ENCODE measurements around the gene OLIG3.

OLIG3 gene

GRCh38 chr6:137495703-137496336 lies 1.6 kb upstream of the OLIG3 start:
- no peak for DNase-seq

DNA sequence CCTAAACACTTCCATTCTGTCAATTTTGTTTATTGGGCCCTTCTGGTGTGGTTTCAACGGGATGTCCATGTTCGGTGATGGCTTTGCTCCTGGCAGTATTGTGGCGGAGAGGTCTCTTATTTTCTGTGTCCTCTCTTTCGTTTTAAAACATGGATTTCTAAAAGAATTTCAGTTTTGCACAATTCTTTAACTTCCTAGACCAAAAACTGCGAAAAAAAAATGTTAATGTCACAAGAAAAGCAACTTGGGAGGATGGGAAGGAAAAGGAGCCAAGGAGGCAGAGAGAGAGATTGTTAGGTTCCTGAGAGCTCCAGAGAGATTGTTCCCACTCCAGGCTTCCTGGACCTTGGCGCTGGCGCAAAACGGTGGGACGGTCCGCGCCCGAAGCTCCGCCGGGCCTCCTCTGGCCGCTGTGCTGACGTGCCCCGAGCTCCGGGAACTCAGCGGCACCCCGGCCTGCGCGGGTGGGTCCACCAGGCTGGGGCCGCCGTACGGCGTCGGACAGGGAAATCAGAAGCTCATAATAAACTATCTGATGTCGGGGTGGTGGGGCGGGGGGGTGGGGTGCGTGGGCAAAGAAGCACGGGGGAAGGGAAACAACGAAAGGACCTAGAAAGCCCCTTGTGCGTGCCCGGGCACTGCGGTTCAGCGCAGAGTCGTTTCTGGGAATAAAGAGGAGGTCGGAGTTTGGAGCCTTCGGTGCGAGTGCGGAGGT lies 951 bp upstream of the OLIG3 start:
- DNase-seq = no peak

DNA sequence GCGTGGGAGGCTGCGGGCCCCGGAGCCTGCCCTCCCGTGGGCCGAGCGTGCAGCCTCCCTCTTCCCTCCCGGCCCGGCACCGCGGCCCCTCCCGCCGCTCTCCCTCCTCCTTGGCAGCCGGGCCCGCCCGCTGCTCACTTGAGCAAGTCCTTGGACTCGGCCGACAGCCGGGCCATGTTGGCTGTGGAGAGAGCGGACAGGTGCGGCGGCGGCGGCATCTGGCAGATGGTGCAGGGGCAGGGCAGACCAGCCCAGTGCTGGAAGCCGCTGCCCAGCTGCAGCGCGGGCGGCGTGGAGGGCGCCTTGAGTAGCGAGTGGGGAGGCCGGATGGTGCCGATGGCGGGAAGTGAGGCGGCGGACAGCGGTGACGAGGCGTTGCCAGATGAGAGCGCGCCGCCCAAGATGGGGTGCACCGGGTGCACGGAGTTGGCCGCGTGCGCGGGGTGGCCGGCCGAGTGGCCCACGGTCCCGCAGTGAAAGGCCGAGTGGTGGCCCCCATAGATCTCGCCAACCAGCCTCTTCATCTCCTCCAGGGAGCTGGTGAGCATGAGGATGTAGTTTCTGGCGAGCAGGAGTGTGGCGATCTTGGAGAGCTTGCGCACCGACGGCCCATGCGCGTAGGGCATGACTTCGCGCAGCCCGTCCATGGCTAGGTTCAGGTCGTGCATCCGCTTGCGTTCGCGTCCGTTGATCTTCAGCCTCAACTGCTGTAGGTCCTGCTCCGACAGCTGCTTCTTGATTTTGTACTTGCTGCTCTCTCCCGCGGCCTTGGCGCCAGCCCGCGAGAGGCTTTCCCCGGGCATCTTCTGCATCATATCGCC lies 766 bp downstream of the OLIG3 start:
- no peak for DNase-seq

GRCh38 chr6:137492289-137493217 lies 1.6 kb downstream of the OLIG3 start:
- DNase-seq = no peak

DNA sequence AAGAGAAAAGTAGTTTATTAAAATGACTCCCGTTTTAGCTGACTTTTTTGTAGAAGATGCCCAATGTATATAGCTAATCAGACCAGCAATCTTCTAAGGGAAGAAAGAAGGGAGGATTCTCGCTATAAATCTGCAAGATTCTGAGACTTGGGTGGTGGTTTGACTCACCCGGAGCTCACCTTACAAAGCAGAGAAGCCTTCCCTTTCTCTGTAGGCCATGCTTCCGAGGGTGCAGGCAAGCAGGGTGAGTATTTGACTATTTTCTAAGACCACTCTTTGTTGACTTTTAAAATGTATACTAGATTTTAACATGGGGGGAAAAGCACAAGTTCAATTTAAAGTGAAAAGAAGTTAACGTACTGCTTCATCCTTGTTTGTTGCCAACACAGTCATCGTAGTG lies 2.7 kb downstream of the OLIG3 start:
- no peak for DNase-seq

- DNase-seq = no peak
Observed at GRCh38 chr6:137490961-137491360, 3.2 kb downstream of the OLIG3 start.

- DNase-seq = no peak
Observed at GRCh38 chr6:137490006-137490905, 3.9 kb downstream of the OLIG3 start.

DNA sequence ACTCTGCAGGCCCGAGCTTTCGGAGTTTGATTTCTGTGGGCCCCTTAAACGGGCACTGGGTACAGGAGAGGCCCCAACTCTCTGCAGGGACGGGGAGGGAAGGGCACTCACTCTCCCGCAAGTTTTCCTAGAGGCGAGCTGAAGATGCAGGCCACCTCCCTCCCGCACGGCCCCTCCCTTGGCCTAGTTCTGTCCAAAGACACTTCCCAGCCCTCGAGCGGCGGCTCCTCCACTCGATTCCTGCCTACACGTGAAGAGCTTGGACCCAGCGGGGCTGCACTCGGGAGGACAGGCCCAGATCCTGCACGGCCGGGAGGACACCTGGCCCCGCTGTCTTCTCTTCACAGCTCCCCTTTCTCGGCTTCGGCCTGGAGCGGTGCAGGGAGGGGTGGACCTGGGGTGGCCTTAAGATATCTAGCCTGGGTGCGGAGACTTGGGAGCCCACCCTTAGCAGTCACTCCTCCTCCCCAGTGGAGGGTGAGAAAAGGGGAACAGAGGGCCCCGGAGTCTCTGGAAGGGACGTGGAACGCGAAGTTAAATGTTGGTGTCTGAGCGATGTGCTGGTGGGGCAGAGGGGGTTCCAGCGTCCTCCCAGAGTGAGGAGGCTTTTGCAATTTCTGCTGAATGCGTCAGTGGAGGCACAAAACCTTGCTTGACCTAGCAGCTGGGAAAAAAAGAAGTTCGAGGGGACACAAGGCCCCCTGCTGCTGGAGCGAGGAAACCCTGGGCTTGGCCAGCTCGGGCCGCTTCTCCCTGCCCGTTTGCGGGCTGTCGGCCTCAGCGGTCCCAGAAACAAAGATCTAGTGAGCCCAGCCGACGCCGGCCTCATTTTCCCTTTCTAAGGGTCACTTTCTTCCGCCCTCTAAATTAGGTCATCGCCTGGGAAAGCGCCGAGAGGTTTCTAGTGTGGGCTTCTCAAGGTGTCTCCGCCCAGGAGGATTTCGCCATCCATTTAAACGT lies 4.9 kb downstream of the OLIG3 start:
- no peak for DNase-seq

DNA sequence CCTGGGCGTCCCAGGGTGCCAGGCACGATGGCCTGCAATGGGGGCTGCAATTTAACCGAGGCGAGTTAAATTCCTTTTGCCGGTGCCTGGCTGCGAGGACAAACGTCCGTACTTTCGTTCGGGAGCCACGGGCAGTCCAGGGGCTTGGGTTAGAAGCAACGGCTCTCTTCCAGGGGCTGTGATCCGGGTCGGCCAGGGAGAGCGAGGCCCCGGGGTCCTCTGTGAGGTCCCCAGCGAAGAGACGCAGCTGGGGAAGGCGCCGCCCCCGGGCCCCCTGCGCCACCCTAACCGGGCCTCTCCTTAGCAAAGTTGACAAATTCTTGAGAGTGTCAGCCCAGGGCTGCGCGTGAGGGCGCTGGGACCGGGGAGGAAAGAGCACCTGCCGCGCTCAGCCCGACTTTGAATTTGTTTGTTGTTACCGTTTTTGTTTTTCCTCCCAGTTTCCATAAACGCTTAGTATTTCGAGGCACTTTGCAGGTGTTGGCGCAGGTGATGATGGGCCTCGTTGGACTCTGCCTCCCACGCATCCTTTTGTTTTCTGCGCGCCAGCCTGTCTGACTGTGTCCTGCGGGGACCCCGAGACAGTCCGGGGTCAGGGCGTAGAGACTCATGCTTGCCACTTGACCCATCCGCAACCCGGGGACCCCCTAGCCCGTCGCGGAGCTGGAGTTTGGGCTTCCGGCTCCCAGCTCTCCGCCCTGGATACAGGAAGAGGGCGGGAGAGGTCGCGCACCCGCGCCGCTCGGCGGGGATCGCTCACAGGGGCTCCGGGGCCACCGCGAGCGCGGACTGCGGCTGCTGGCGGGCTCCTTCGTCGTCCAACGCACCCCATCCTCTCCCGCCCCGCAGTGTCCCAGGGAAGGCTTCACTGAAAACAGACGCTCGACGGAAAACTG lies 5.8 kb downstream of the OLIG3 start:
- DNase-seq = no peak

- DNase-seq = no peak
Observed at GRCh38 chr6:137487869-137488149, 6.4 kb downstream of the OLIG3 start.

DNA sequence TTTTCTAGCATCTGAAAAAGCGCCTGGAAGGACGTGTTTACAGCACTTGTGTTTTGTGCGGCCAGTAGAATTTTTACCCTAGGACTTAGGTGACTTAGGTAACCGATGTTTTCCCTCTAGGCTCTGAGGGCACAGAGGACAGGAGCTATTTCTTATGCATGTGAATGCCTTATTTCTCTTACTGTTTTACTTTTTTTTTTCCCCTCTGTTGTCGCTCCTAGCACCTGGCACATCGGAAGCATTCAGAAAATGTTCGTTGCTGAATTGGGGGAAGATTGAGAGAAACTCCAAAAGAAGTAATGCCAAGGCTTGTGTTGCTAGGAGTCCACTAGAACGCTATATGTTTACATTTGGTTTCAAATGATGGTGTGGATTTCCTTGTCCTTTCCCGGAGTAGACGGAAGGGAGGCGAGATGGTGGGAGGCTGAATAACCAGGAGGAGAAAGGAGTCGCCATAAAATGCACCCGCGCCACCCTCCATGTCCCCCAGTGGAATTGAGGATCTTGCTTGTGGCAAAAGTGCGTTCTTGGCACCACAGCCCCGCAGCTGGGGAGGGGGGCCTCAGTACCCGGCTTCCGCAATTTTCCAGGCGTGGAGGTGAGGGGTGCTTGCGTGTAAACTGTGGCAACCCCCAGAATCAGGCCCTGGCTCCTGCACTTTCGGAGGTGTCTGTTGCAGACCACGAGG lies 6.9 kb downstream of the OLIG3 start:
- no peak for DNase-seq

- no peak for DNase-seq
Observed at GRCh38 chr6:137486416-137486815, 7.8 kb downstream of the OLIG3 start.

DNA sequence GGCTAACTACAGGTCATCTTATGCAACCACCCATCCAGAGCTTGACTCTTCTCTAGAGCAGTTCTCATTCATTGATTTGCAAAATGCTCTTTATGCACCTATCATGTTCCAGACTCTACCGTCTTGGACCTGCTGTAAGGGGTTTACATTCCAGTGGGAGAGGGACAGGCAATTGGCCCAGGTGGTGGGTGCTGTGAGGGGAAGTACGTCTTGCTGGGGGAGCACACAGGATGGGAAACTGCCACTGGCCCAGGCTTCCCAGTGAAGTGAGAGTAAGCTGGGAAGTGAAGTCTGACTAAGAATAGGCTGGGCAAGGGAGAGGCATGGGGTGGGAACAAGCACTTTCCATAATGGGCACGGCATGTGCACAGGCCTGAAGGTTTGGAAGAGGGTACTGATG lies 13.8 kb downstream of the OLIG3 start:
- no peak for DNase-seq

DNA sequence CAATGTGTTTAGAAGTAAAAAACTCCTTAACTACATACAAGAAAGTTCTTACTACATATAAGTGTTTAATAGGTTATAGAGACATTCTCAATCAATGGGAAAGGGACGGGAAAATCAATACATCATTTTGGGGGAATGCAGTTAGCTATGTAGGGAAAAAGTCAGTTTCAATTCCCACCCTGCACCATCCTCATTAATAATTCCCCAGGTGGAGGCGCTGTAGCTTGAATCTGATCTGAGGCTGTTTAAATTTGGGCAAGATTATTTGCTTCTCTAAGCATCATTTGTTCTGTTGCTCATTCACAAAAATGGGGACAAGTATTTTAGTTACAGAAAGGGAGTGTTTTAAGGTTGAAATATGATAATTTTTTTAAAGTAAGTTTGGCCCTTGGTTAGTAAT lies 19.1 kb downstream of the OLIG3 start:
- no peak for DNase-seq

DNA sequence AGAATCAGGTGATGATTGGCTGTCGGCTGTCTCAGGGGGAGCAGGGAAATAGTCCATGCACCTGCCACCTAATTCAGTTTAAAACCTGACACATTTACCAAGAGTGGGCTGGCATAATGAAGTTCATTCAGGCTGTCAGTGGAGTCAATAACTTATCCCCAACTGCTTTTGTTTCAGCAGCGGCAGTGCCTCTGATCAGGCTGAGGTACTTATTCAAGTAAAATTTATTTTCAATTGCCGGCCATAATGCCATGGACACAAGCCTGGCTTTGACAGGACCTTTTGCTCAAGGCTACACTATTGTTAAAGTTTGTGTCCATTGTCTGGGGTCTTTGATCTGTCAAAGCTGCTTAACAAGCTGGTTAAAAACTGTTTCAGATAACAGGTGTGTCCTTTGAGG lies 20.6 kb downstream of the OLIG3 start:
- DNase-seq = no peak

DNA sequence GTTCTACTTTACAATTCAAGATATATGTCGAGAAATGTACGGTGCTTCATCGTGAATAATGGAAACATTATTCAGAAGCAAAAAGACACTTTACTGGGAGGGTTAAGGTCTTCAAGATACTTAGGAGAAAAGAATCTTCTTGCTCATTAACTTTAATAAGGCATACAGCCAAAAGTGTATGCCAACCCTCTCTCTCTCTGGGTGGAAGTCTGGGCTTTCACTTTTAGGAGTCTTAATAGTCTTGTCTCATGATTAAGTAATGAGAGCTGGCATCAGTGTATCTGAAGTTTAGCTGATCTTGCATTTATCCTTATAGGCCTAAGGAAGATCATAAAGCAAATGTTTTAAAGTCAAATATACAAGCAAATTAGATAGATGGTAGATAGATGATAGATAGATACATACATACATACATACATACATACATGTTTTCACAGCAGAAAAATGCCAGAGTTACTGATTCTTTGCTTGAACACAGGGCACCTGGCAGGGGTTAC lies 21.5 kb downstream of the OLIG3 start:
- DNase-seq = no peak

DNA sequence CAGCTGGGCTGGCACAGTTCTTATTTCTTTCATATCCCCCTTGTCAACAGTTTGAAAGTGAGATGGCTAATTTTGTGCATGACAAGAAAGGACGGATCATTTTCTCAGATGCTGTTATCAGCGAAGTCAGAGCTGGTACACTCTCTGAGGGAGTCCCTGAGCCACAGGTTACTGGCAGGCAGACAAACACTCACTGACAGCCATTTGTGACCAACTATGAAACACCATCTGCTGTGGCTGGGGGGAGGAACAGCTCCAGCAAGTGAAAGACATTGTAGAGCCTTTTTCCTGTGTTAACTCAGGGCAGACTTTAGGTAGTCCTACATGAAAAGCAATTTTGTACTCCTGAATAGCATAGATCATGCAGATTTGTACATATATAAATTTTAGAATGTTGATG lies 22.2 kb downstream of the OLIG3 start:
- DNase-seq = no peak

DNA sequence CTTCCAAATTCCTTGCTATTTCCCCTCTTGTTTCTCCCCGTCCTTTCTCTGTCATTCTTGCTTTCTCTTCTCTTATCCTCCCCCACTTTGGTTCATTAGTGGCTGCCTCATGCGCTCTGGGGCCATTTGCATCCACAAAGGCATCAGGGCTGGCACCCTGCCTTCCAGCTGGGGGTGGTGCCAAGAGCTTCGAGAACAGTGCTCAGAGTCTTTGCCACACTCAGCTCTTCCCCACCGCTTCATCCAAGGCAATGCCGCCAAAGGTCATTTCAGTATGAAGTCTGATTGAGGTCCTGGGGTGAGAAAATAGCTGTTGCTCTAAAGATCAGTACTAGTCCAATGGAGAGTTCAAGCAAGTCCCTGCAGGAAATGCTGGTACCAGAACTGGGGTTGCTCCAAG lies 22.7 kb downstream of the OLIG3 start:
- DNase-seq = no peak

- no peak for DNase-seq
Observed at GRCh38 chr6:137467211-137467610, 27.0 kb downstream of the OLIG3 start.

Measured in activated naive CD4-positive, alpha-beta T cell (primary cell).